Measurements from ENCODE around the gene ZNF236.

GRCh38 chr18:76874642-76875389, 52.5 kb downstream of the ZNF236 start:
- no peak for TF ChIP-seq CTCF (IDR thresholded peaks at IDR 0.05)
- no peak for TF ChIP-seq ZFX (IDR thresholded peaks at IDR 0.05; ENCODE audit: borderline replicate concordance)

Measured in 22Rv1 (cell line).